ENCODE data around the gene C19orf67.
A peak's percentile ranks its signal among the peaks of the same experiment; 100 is the strongest.
"Not testable (repeated sequence)": the region's sequence is repeated elsewhere in the genome, so short reads cannot be mapped to it uniquely, and the experiment has no call there.

Gene C19orf67

DNA sequence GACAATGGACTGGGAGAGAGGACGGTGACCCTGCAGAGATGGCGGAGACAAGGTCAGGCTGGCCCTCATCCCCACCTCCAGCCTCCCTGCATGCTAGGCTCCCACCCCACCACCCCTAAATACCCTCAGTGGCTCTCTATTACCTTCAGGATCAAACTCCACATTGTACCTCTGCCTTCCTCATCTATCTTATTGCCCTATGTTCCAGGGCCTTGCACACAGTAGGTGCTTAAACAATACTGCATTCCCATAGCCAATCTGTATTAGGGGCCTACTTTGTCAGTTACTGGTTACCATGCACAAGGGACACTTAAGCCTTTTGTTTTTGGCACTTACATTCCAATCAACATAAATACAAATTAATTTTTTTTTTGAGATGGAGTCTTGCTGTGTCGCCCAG lies 30.2 kb downstream of the C19orf67 start:
- DNase-seq = no peak

DNA sequence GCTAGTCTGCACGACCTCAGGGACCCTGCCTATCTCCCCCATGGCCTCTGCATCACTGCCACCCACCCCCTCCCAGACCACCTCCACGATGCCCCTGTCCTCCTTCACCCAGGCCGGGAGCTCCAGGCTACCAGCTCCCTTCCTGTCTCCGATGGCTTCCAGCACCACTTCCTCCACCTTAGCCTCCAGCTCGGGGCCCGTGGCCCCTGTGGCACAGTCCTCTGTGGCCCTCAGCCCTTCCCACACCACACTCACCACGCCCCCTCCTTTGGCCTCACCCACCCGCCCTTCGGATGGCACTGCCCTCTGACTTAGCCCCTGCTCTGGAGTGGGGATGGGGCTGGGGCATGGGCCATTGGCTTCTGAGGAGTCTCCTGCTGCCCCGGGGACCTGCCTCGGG lies 30.9 kb downstream of the C19orf67 start:
- no peak for DNase-seq

DNA sequence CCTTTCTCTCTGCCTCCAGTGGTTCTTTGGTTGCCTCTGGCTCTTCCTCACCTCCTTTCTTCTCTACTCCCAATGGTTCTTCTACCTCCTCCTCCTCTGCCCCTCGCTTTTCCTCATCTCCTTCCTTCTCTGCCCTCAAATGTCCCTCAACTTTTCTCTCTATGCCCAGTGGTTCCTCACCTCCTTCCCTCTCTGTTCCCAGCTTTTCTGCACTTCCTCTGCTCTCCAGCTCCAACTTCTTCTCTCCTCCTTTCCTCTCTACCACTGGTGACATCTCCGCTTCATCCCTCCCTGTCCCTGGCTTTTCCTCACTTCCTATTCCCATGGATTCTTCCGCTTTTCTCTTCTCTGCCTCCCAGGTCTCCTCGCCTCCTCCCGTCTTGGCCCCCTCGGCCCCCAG lies 31.5 kb downstream of the C19orf67 start:
- no peak for DNase-seq

DNA sequence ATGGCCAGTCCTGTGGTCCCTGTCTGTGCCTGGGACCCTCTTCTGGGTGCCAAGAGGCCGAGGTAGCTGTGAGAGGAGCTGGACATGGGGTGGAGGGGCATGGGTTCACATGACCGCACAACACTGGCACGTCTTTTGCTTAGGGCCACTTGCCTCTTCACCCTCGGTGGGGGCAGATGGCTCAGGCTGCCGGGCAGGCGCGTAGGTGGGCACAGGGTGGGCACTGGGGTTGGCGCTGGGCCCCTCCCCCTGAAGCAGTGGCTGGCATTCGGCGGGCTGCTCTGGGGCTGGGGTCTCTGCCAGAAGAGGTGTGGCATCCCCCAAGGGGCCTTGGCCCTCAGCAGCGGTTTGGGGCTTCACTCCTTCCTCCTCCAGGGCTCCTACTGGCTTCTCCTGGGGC lies 32.1 kb downstream of the C19orf67 start:
- DNase-seq = no peak

DNA sequence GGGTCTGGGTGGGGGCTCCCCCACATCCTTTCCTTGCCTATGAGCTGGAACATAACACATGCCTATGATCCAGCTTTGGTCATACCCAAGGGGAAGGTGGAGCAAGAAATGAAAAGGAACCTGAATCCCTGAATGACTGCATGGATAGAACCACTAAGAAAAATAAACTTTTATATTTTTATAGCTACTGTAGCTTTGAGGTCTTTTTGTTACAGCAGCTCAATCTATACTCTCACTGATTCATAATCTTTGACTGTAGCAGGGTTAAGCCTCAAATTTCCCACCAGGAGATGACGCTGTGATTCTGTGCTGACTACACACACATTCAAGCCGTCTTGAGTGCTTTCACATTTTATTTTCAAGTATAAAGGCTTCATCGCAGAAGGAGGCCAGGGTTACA lies 32.6 kb downstream of the C19orf67 start:
- no peak for DNase-seq

DNA sequence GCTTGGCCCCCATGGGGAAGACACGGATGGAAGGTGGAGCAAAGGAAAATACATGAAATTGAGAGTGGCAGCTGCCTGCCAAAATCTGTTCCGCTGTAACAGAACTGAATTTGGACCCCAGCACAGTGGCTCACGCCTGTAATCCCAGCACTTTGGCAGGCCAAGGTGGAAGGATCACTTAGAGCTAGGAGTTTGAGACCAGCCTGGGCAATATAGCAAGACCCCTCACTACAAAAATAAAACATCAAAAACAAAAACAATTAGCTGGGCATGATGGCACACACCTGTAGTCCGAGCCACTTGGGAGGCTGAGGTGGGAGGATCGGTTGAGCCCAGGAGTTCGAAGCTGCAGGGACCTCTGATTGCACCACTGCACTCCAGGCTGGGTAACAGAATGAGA lies 33.1 kb downstream of the C19orf67 start:
- DNase-seq = no peak

DNA sequence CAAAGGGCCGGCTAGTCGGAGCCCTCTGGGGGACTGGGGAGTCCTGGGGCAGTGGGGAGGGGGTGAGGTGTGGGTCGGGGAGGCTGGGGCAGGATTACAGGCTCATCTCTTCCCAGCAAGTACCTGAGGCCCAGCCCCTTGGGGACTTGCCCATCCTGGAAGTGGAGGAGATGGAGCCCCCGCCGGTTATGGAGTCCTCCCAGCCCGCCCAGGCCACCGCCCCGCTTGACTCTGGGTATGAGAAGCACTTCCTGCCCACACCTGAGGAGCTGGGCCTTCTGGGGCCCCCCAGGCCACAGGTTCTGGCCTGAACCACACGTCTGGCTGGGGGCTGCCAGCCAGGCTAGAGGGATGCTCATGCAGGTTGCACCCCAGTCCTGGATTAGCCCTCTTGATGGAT lies 33.6 kb downstream of the C19orf67 start:
- no peak for DNase-seq

DNA sequence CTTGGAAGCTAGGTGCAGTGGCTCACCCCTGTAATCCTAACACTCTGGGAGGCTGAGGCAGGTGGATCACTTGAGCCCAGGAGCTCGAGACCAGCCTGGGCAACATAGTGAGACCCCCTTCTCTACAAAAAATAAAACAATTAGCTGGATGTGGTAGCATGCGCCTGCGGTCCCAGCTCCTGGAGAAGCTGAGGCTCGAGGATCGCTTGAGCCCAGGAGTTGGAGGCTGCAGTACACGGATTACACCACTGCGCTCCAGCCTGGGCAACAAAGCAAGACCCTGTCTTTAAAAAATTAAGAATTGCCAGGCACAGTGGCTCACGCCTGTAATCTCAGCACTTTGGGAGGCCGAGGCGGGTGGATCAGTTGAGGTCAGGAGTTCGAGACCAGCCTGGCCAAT lies 34.6 kb downstream of the C19orf67 start:
- DNase-seq = not testable (repeated sequence)

DNA sequence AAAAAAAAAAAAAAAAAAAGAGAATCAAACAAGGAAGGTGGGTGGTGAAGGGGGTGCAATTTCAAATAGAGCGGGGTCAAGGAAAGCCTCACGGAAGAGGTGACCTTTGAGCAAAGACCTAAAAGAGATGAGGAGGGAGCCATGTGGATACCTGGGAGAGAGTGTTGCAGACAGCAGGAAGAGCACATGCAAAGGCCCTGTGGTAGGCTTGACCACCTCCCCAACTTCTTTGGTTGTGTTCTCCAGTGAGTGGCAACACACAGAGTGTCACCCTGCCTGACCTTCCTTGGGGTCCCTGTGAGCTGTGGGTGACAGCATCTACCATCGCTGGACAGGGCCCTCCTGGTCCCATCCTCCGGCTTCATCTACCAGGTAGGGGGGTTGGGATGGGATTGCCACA lies 35.1 kb downstream of the C19orf67 start:
- DNase-seq = no peak

DNA sequence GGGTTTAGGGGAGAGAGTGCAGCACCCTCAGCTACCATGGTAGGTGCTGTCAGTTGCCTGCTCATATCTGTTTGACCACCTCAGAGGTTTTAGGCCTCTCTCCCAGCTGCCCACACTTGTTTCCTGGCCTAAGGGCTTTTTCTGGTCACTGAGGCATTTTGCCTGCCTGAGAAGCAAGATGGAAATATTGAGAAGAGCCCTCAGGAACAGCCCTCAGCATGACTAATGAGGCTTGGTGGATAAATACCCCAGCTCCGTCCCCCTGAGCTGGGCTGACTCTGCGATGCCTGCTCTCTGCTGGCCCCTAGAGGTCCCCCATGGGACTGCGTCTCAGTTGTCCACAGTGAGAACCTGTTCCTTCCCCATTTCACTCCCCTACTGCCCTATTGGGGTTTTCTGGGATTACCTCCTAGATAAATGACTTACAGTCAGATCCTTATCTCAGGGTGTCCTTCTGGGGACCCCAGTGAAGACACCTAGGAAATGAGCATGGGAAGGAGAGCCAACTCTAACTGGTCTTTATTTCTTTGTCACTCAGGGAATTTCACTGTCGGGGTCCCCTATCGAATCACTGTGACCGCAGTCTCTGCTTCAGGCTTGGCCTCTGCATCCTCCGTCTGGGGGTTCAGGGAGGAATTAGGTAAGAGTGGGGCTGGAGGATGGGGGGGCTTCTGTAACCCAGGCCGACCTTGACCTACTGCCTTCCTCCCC lies 37.0 kb downstream of the C19orf67 start:
- DNase-seq = peak; percentile 76 to 79

DNA sequence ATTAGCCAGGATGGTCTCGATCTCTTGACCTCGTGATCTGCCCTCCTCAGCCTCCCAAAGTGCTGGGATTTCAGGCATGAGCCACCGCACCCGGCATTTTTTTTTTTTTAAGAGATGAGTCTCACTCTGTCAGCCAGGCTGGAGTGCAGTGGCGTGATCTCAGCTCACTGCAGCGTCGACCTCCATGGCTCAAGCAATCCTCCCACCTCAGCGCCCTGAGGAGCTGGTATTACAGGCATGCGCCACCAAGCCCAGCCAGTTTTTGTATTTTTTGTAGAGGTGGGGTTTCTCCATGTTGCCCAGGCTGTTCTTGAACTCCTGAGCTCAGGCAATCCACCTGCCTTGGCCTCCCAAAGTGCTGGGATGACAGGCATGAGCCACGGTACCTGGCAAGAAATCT lies 37.7 kb downstream of the C19orf67 start:
- DNase-seq = not testable (repeated sequence)

DNA sequence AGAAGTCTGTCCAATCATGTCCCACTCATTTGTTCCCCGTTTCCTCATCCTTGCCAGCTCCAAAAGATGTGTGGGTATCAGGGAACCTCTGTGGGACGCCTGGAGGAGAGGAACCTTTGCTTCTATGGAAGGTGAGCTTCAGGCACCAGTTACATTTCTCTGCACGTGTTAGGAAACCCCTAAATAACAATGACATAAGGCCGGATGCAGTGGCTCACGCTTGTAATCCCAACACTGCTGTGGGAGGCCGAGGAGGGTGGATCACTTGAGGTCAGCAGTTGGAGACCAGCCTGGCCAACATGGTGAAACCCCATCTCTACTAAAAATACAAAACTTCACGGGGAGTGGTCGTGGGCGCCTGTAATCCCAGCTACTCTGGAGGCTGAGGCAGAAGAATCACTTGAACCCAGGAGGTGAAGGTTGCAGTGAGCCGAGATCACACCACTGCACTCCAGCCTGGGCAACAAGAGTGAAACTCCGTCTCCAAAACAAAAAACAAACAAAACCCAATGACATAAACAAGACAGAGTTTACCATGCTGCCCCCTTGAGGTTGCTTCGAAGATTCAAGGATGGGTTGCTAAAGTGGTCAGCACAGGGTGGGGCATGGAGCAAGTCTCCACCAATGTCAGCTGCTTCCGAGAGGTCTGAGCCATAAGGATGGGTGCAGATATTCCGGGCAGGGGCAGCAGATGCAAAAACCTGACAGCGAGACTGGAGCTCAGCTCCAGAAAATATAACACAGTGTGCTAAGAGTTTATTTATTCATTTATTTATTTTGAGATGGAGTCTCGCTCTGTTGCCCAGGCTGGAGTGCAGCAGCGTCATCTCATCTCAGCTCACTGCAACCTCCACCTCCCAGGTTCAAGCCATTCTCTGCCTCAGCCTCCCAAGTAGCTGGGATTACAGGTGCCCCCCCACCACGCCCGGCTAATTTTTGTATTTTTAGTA lies 42.6 kb downstream of the C19orf67 start:
- DNase-seq = peak; percentile 70 to 77

DNA sequence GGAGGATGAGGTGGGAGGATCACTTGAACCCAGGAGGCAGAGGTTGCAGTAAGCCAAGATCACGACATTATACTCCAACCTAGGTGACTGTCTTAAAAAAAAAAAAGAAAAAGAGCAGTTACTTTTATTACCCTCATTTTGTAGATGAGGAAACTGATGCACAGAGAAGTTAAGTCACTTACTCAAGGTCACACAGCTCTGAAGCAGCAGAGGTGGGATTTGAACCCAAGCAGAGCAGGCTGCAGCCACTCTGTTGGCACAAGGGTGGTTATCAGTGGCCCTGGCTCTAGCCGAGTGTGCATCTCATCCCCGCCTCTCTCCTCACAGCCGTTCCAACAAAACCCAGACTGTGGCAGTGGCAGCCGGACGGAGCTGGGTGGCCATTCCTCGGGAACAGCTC lies 46.4 kb downstream of the C19orf67 start:
- no peak for DNase-seq

DNA sequence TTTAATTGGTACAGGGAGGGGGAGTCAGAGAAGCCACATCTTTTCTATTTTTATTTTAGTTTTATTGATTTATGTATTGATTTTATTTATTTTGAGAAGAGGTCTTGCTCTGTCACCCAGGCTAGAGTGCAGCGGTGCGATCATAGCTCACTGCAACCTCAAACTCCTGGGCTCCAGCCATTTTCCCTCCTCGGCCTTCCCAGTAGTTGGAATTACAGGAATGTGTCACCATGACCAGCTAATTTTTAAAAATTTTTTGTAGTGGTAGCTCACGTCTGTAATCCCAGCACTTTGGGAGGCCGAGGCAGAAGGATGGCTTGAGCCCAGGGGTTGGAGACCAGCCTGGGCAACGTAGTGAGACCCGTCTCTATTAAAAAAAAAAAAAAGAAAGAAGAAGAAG lies 49.9 kb downstream of the C19orf67 start:
- DNase-seq = no peak

DNA sequence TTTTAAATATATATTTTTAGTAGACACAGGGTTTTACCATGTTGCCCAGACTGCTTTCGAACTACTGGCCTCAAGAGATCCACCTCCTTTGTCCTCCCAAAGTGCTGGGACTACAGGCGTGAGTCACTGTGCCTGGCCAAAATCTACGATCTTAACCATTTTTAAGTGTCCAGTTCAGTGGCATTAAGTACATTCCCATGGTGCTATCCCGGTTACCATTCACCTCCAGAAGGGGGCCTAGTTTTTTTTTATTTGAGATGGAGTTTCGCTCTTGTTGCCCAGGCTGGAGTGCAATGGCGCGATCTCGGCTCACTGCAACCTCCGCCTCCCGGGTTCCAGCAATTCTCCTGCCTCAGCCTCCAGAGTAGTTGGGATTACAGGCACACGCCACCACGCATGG lies 50.4 kb downstream of the C19orf67 start:
- not testable (repeated sequence) for DNase-seq

DNA sequence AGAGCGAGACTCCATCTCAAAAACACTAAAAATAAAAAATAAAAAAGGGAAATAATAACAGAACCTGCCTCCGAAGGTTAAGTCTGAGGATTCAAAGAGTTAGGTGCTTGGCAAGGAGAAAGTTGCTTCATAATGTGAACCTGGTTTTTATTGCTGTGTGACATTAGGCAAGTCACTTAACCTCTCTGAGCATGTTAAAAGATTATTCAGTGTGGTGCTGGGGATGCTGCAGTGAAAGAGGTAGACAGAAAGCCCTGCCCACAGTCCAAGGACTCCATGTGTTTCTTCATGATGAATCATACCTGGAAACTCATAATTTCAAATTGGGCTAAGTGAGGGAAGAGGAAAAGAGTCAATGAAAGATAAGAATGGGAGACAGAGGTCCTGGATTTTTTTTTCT lies 51.6 kb downstream of the C19orf67 start:
- no peak for DNase-seq

DNA sequence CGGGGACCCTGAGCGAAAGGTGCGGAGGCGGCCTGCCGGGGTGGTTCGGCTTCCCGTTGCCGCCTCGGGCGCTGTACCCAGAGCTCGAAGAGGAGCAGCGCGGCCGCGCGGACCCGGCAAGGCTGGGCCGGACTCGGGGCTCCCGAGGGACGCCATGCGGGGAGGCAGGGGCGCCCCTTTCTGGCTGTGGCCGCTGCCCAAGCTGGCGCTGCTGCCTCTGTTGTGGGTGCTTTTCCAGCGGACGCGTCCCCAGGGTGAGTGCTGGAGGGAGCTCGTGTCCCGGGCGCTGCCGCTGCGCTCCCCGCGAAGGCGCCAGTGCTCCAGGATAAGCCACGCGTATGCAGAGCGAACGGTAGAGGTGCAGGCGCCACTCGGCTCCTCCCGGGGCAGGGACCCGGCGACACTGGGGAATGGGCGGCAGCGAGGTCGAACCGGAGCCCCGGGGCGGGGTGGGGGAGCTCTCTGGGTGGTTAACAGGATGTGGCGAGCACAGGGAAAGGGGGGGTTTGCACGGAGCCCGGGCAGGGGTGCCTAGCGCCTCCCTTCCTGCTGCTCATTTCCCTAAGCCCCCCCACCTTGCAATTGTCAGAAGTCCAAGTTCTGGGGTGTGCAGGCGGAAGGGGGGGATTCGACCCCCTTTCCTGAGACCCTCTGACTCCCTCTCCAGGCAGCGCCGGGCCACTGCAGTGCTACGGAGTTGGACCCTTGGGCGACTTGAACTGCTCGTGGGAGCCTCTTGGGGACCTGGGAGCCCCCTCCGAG lies 53.7 kb downstream of the C19orf67 start, which contains the start of gene IL27RA:
TSS of gene IL27RA (plus strand) at position 44 of the 762 bp plus-strand sequence. CDS start at position 155, 111 bp downstream.
- DNase-seq = peak; percentile 81 to 86
